Stimulated activated naive CD8-positive, alpha-beta T cell treated with anti-CD3 and anti-CD28 coated beads, Interleukin-15, Interleukin-2, amounts not matched to agents 100 U/mL and 50 U/mL, for 24 hours (primary cell): ENCODE results near the gene TOR2A.

Experiments used
- ATAC-seq: fragments of 150-1000 bp; cut with Tn5 transposase; one replicate; pipeline ENCODE4 v1.10.0; 2021
- DNase-seq: peaks from one replicate; pipeline ENCODE4 v3.0.0; 2021

TOR2A gene

GRCh38 chr9:127698985-127699670 is 36.0 kb downstream of the TOR2A start:
- DNase-seq (peak; percentile 88), ATAC-seq (peak; percentile 99)

- DNase-seq (no peak), ATAC-seq (no peak)
Measured at GRCh38 chr9:127698386-127698785, 36.7 kb downstream of the TOR2A start.

GRCh38 chr9:127697575-127697974 is 37.5 kb downstream of the TOR2A start:
- DNase-seq (no peak), ATAC-seq (no peak)

DNA sequence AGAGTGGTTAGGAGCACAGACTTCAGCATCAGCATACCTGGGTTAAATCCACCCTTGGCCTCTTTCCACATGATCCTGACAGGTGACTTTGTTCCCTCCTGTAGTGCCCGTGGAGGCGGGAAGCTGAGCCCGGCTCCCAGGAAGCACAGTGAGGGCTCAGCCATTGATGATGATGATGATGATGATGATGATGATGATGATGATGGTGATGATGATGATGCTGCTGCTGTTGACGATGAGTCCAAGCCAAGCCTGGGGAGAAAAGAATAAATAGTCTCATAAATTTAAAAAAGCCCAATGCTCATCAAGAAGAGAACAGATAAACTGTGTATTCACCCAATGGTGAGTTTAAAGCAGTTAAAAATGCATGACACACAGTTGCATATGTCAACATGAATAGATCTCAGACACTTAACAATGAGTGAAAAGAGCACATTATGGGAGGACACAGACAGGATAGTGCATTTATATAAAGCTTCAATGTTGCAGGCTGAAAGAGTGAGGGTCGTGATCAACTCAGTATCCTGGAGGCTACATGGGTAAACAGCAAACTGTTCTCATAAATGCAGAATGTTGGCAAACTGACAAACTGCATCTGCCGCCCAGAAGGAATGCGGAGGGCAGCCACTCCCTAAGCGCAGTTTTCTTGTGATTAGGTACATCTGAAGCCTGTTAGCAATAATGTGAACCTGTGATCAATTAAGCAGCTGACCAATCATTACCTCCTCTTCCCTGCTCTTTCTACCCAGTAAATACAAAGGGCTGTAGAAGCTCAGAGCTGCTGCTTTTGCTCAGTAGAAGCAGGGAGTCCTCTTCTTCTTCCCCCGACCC is 40.0 kb downstream of the TOR2A start:
- no peak for DNase-seq
- ATAC-seq, result no peak

DNA sequence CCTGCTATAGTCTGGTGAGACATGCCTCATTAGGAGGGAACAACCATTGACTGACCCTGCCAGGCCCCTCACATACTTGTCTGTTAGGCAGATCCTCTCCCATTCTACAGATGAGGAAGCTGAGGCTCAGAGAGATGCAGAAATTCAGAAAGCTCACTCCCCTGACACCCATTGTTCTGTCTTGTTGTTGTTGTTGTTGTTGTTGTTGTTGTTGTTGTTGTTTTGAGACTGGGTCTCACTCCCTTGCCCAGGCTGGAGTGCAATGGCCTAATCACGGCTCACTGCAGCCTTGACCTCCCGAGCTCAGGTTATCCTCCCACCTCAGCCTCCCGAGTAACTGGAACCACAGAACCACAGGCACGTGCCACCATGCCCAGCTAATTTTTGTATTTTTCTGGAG is 41.4 kb downstream of the TOR2A start:
- ATAC-seq, result no peak

DNA sequence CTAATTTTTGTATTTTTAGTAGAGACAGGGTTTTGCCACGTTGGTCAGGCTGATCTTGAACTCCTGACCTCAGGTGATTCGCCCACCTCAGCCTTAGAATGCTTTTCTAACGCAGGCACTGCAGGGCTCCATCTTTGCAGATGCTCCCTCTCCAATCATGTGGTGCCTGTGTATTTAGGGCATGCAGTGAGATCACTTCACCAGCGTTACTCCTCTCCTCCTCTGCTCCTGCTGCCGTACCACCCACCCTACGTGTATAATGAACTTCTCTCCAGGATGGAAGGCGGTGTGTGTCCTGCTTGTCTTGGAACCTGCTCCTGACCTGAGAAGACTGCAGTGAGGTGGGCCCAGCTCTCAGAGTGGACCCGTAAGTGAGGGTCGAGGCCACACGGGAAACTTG is 42.0 kb downstream of the TOR2A start:
- ATAC-seq (no peak), DNase-seq (no peak)

More for the DNA sequence above, 41.4 kb downstream of the TOR2A start:
- DNase-seq, result no peak

DNA sequence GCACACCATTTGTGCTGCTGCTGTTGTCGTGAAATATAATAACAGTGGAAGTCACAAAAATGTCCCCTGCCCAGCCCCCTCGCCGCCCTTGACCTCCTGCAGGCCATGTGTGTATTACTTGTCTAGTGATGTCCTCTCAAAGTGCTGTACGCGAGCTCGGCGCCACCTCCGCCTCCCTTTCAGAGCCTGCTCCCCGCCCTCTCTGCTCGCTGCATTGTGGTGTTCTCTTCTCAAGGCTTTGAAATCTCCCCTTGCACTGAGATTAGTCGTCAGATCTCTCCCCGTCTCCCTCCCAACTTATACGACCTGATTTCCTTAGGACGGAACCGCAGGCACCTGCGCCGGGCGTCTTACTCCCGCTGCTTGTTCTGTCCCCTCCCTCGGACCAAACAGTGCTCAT is 43.0 kb downstream of the TOR2A start:
- DNase-seq, result no peak
- no peak for ATAC-seq

DNA sequence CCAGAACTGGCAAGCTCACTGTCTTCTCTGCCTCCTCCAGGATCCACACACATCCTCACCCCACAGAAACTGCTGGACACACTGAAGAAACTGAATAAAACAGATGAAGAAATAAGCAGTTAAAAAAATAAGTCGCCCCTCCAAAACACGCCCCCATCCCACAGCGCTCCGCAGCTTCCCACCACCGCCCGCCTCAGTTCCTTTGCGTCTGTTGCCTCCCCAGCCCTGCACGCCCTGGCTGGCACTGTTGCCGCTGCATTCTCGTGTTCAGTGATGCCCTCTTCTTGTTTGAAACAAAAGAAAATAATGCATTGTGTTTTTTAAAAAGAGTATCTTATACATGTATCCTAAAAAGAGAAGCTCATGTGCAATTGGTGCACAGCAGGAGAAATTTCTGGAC is 44.4 kb downstream of the TOR2A start:
- ATAC-seq, result no peak
- no peak for DNase-seq

DNA sequence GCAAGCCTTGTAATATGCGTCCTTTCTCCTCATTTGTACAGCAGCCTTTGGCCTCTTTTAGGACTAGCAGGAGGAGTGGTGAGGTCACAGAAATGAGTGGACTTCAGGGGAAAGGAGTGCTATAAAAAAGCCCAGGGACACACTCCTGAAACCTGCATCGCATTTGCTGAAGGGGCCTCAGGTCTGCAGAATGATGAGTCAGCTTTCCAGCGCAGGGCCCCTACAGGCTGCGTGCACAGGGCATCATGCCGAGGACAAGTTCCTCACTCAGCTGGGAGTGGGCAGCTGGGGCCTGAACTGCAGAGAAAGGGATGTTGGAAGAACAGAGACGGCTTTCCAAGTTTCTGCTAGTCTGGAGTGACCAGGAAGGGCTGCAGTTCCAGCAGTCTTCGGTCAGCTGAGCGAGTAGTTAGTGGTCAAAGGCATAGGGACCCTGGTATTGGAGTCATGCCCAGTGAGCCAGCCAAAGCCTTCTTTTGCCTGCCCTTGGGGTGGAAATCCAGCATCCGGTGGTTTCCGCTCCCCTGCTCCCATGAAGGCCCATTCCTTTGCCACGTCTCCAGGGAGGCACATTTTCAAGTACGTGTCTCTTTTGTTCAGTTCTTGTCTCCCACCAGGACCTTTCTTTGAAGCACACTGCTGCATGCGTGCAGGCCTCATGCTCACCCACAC is 45.6 kb downstream of the TOR2A start:
- no peak for ATAC-seq
- no peak for DNase-seq

- no peak for ATAC-seq
- no peak for DNase-seq
Measured at GRCh38 chr9:127686461-127687393, 48.4 kb downstream of the TOR2A start.

GRCh38 chr9:127684576-127684975 is 50.5 kb downstream of the TOR2A start:
- ATAC-seq, result no peak
- DNase-seq, result no peak

DNA sequence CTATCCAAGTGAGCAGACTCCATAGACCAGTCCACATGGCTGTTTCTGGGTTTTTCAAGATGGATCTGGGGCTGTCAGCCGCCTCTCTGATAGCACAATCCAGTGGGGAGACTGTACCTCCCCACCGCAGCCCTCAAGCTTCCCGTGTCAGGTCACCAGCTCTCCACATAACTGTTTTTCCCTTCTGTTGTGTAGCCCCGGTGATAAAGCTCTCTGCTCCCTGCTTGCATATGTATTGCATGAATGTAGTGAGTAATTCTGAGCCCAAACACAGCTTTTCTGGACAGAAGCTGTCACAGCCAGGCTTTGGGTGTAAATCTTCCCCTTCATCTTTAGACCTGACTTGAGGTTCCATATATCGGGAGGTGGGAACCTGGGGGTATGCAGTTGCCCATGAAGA is 51.4 kb downstream of the TOR2A start:
- no peak for DNase-seq

DNA sequence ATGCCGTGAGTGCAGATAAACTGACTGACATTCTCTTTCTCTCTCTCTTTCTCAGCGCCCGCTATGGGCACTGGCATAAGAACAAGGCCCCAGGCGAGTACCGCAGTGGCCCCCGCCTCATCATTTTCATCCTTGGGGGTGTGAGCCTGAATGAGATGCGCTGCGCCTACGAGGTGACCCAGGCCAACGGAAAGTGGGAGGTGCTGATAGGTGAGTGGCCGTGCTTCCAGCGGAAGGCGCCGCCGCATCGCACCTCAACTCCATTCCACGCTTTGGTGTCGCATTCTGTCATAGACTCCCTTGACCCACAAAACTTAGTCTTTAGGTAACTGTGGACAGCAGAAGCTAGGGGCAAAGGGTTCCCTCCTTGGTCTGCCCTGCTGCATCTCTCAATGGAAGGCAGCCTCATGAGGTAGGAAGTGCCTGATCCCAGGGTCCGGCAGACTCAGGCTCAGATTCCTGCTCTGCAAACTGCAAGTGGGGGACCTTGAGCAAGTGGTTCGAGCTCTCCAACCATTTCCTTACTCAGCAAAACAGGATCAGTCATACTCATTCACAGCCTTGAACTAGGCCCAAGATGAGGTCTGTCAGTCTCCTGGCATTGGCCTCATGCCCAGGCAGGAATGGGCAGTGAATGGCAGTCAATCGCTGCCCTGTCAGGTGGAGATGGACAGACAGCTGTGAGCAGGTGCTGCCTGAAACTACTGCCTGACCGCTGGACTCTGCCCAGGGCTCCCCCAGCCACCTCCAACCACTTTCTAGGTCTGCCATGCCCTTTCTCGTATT is 52.5 kb downstream of the TOR2A start:
- ATAC-seq, result no peak

More for the DNA sequence above, 51.4 kb downstream of the TOR2A start:
- ATAC-seq, result no peak

More for the DNA sequence above, 52.5 kb downstream of the TOR2A start:
- no peak for DNase-seq
